ENCODE data around the gene HMOX2.

HMOX2 gene

DNA sequence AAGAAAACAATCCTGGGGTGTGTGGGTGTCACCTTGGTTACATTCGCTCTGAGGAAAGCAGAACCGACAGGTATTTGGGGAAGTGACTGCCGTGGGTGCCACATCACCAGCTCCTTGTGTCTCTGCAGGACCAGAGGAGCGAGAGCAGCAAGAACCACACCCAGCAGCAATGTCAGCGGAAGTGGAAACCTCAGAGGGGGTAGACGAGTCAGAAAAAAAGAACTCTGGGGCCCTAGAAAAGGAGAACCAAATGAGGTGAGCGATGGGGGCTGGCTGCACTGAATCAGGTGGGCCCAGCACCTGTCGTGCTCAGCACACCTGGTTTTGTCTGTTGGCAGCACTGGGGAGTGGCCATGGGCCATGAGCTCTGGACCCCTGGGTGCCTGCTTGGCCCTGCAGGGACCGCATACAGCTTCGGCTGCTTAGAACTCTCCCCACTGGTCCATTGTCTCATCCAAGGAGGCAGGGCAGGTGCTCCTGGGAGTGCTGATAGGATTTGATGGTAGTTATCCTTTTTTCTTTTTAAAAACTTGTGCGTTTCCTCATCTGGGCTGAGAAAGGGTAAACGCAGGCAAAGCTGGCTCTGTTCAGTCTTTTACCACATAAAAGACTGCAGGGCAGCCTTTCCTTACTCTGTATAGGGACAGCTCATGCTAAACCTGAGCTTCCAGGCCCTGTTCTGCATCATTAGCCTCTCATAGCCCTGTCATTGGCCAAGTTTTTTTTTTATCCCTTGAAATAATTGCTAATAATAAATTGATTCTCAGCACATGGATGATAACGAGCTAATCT is 29.4 kb downstream of the HMOX2 start:
- peak; percentile 65 for DNase-seq

DNA sequence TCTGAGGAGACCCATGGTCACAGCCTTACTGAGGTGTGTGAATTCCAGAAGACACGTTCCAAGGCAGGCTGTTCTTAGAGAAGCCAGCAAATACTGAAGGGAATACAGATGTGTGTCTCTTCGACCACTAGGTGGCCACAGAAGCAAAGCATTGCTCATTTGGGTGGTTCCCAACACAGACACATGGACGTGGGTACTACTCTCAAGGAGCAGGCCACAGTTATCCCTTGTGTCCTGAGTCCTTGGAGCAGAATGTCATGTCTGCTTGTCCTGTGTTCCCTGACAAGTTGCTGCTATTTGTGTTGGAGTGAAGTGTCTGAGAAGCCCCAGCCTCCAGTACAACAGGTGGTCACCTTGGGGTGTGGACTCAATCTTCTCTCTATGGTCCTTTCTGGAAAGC is 30.3 kb downstream of the HMOX2 start:
- DNase-seq = peak; percentile 34

DNA sequence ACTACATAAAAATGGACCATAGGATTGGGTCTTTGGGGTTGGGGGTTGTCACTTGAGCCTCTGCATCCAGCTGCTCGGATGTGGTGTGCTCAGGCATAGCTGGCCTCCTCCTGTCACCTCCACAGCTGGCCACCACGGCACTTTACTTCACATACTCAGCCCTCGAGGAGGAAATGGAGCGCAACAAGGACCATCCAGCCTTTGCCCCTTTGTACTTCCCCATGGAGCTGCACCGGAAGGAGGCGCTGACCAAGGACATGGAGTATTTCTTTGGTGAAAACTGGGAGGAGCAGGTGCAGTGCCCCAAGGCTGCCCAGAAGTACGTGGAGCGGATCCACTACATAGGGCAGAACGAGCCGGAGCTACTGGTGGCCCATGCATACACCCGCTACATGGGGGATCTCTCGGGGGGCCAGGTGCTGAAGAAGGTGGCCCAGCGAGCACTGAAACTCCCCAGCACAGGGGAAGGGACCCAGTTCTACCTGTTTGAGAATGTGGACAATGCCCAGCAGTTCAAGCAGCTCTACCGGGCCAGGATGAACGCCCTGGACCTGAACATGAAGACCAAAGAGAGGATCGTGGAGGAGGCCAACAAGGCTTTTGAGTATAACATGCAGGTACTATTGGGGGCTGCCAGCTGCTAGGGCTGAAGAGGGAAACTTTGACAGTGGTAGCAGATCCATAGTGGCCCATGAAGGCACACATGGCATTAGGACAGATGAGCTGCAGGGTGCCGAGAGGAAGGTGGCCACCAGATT is 31.6 kb downstream of the HMOX2 start:
- DNase-seq = no peak

DNA sequence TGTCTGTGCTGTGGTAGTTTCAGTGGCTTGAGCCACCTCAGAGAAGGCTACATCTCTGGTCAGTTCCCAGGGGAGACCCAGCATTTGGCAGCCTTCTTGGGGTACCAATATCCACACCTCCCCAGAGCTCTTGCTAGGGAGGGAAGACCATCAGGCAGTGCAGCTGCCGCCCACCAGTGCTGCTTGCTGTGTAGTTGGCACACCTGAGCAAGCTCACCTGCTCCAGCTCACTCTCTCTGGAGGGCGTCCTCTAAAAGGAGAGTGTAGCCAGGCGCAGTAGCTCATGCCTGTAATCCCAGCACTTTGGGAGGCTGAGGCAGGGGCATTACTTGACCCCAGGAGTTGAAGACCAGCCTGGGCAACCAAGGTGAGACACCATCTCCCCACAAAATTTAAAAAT is 32.6 kb downstream of the HMOX2 start:
- no peak for DNase-seq

DNA sequence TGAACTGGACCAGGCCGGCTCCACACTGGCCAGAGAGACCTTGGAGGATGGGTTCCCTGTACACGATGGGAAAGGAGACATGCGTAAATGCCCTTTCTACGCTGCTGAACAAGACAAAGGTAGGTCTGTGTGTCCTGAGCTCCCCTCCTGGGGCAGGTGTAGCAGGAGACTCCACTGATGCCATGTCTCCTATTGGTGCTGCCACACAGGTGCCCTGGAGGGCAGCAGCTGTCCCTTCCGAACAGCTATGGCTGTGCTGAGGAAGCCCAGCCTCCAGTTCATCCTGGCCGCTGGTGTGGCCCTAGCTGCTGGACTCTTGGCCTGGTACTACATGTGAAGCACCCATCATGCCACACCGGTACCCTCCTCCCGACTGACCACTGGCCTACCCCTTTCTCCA is 33.2 kb downstream of the HMOX2 start:
- DNase-seq = no peak

DNA sequence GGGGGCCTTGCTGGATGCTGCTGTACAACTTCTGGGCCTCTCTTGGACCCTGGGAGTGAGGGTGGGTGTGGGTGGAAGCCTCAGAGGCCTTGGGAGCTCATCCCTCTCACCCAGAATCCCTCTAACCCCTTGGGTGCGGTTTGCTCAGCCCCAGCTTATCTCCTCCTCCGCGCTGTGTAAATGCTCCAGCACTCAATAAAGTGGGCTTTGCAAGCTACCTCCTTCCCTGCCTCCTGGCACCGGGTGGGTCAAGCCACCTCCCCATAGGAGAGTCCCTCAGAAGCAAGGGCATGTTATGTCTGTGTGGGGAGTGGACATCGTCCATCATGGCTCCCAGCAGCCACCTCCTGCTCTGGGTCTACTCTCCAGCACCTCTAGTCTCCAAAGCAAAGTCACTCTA is 33.9 kb downstream of the HMOX2 start:
- no peak for DNase-seq

DNA sequence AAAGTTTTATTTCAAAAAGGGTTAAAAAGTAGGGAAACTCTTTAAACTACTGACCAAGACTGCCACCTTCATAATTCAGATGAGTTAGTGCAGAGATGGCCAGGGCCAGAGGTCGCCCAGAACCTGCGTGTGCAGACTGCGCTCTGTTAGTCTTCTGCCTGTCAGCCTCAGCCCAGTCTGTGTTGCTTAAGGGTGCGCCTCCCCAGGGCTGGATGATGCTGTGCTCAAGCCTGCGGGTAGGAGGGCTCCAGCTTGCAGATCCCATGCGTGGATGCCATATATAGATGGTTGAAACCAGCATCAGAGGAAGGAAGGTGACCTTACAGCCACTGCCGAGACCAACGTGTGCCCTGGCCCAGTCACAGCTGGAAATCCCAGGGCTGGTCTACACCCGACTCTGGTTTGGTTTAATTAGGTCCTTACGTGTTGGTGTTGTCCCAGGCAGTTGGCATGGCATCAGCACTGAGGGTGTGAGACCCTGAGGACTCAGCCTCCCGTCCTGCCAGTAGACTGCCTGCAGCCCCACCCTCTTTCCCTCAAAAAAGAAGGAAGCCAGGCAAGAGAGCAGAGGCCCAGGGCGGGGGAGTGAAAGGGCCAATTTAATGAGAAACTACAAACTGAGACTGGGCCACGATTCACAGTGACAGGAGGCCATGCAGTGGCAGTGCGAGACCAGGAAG is 34.7 kb downstream of the HMOX2 start:
- no peak for DNase-seq

DNA sequence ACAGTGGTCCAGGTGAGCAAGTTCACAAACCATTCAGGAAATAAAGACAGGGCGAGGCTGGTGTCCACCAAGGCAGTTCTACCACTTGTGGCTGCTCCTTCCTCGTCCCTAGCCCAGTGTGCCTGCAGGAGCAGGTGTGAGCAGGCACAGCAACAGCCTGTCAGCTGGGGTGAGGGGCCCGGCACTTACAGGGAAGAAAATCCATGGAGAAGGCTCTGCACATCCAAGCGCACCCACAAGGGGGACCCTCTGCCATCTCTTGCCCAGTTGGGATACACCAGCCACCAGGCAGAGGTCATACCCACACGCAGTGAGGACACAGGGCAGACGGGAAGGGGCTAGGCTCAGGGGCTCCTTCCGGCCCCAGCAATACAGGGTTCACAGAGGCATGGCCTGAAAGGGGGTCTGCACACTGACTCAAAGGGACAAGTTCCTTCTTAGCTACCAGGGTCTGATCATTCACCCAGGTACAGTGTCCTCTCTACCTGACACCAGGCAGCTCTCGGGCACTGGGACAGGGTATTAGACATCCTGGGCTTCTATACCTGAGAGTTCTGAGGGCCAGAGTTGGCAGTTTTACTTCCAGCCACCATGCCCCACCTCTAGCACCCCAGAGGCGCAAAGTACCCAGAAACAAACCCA is 35.4 kb downstream of the HMOX2 start:
- DNase-seq = no peak

DNA sequence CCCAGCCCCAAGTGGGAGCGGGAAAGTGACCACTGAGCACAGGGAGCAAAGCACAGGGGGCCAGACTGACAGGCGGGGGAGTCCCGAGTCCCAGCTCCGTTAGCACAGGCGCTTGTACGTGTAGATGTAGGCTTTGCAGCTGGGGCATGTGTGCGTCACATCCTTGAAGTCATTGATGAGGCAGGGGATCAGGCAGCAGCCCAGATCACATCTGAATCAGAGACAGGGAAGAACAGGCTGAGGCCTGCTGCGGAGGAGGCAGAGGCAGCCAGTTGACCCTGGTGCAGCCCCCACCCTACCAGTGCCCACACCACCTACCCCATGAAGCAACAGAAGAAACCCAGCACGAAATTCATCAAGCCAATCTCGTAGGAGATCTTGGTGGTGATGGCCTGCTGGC is 36.3 kb downstream of the HMOX2 start:
- no peak for DNase-seq

DNA sequence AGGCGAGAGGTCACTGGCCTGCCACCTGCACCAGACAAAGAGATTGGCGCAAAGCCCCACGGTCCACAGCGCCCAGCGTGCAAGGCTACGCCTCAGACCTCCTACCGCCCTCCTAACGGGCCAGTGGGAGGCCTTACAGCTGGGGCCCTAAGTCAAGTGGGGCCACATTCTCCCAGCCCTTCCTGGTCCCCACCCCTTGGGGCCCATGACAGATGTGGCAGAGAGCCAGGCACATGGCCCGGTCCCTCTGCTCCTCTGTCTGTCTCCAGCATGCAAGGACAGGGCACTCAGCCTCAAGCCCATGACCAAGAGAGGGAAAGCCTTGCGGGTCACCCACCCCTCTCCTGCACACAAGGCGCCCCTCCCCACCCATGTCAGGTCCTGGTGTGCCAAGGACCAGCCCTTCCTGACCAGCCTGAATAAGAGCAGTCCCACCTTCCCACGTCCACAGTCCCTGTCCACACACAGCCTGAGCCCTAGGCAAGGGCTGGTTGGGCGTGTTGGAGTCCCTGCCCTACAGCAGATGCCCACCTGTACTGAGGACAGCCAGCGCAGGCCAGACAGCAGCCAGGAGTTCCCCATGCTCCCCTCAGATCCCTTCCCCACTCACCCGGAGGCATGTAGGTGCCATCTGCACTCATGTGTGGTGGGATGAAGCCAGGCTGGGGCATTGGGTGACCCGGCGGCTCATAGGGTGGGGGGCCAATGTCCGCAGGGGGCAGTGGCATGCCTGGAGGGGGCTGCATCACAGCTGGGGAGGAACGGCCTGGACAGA is 37.1 kb downstream of the HMOX2 start:
- no peak for DNase-seq

DNA sequence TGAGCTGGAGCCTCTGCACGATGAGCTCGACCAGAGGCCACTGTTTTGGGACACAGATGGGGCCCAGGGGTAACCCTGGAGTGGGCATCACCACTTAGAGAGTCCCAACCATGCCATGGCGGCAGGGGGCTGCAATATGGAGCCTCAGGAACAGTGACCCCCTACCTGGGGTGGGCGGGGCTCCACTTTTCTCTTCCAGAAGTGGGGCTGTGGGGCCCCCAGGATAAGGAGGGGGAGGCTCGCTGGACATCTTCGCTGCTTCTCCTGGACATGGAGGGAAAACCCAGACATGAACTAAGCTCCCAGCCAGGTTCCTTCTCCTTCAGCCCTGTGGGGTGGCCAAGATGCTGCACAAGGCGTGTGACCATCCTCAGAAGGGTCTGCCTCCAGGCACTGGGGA is 37.7 kb downstream of the HMOX2 start:
- no peak for DNase-seq

DNA sequence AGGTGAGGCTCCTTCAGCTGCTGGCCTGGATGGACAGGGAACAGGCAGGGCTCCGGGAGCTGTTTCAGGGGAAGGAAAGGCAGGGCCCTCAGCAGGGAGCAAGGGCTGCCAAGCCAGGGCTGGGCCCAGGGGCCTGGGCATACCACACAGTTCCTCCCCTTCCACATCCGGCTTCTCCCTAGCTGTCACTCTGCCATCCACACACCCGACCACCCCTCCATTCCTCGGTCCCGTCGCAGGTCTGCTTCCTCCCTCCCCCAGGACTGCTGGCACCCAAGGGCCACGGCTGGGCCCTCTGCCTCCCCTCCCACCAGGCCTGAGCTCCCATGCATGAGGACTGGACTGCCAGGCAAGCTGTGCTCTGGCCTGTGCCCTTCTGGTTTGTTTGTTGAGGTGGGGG is 38.4 kb downstream of the HMOX2 start:
- DNase-seq = no peak

DNA sequence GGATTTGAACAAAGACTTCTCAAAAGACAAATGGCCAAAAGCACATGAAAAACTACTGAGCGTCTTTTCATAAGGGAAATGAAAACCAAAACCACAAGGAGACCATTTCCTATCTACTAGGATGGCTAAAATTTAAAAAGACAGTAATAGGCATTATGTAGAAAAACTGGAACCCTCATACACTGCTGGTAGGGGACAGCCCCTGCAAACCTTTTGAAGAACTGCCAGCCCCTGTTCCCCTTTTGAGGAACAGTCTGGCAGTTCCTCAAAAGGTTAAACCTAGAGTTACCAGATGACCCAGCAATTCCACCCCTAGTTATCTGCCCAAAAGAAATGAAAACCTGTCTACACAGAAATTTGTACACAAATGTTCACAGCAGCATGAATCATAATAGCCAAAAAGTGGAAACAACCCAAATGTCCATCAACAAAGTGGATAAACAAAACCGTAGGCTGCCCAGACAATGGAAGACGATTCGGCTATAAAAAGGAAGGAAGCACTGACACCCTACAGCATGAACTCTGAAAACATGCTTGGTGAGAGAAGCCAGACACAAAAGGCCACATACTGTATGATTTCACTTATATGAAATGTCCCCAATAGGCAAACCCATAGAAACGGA is 39.5 kb downstream of the HMOX2 start:
- DNase-seq = no peak

DNA sequence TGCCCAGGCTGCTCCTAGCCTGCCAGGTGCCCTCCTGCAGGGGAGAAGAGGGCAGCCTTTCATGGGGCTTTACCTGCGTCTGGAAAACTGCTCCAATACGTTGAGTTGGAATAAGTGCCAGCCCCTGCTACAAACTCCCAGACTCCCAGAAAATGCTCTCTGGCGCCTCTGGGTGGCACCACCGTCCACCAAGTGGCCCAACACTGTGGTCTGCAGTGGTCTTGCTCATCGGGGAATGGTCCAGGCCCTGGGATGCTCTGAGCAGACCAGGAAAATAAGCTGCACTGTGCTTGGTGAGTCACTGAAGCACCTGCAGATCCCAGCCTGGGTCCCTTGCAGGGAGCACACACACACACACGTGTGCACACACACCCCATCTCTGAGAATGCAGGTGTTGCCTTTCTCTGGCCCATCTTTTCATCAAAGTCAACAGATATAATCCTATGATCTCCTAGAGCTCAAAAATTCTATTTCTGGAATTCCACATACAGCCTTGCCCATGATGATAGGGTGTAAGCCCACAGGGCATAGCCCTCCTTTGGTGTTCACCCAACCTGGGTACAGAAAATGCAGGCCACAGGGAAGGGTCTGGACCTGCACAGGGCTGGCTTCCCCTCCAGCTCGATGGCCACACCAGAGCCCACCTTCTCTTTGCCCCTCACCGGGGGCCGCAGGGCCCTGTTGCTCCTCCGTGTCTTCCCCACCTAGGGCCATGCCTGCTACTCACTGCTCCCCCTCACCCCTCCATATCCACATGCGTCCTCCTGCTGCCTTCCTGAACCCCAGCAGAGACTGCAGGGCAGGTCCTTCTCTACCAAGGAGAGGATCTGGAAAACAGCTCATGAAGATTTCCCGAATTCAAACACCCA is 41.8 kb downstream of the HMOX2 start:
- DNase-seq = no peak

DNA sequence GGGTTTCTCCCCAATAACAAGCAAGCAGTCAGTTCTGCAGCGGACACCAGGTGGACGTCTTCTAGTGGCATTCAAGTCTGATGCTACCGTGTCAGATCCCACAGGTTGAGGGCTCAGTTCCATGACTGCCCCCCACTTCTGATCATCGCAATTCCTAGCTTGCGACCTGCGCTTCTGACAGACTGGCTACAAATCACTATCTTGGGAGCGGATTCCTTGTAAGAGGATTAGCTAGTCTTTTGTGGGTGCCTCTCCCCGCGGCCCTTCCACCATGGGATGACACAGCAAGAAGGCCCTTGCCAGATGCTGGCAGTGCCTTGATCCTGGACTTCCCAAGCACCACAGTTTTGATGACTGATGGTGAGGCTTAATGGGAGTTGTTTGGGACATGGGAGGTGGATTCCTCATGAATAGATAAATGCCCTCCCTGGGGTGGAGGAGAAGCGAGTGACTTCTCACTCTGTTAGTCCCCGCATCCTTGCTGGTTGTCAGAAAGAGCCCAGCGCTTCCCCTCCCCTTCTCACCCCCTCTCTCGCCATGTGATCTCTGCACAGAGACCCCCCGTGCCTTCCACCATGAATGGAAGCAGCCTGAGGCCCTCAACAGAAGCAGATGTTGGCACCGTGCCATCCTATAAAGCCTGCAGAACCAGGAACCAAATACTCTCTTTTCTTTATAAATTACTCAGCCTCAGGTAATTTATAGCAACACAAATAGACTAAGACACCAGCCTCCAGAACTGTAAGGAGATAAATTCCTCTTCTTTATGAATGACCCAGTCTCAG is 43.3 kb downstream of the HMOX2 start:
- no peak for DNase-seq

DNA sequence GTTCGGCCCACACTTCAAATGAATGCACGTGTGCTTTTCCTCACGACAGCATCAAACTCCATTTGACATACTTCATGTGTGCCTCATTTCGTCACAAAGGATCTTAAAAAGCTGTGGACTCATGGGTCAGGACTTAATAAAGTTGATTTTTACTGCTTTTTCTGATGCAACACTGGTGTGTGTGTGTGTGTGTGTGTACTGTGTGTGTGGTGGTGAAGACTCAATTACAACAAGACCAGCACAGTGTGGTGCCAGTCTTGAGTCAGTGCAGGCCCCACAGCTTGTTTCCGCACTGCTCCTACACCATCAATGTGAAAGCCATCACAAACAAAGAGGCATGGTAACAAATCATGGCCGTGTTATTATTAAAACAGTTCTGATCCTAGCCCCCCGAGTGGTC is 44.7 kb downstream of the HMOX2 start:
- no peak for DNase-seq

DNA sequence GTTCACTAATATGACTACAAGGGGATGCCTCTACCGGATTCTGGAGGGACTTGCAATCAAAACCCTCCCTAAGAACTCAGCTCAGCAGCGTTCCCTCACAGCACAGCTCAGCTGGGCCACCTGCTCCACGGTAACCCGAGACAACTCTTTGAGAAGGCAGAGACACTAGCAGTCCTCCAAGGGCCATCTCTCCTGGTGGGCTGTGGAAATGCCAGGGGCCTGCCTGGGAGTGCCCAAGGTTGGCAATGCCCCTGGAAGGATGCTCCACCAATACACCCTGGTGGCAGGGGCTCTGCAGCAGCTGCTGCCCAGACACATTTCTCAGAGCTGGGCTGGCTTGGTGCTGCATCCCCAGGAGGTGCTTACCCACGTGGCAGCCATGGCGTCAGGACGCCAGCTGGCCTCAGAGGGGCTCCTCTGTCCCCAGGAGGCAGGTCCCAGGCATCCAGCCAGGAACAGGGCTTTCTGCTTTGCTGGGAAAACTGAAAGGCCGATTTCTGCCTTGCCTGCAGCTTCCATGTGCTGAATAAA is 45.9 kb downstream of the HMOX2 start:
- no peak for DNase-seq

DNA sequence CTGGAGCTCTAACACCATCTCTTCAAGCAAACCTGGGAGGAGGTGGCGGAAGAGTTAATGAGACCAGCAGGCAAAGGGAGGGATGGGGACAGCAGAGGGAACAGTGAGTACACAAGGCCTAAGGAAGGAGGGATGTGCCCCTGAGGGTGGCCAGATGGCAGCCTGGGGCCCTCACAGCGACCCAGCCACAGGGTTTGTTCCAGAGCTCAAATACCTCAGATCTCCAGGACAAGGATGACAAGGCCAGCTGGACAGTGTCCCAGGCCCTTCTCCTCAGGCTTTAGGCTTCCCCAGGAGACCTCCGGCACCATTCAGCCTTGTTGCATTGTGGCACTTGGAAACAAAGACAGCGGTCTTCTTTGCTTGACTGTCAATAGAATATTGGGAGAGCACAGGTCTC is 47.5 kb downstream of the HMOX2 start:
- no peak for DNase-seq

DNA sequence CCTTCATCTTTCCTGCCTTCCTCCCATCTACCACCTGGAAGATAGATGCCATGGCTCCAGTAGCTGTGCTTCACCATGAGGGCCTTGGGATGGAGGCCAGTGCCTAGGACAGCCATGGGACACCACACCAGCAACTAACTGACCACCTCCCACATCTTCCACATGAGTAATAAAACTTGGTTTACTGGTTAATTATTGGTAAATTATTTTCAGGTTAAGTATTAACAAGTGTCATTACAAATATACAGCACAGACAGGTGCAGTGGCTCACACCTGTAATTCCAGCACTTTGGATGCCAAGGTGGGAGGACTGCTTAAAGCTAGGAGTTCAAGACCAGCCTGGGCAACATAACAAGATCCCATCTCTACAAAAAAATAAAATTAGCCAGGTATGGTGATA is 48.4 kb downstream of the HMOX2 start:
- DNase-seq = no peak

DNA sequence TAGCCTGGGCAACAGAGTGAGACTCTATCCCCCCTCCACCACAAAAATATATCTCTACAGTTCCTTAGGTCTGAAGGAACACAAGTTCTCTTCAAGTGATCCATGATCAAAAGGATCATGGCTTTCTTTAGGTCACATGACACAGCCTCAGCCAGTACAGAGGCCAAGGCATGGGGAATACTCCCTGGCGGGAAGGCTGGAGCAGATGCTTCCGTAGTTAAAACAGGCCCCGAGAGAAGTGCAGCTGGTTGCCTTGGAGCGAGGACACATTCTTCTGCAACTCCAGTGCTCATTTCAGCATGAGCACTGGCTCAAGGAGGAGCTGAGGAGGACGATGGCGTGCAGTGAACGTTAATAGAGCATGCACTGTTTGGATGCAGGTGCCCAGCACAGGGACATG is 48.9 kb downstream of the HMOX2 start:
- no peak for DNase-seq
